Endometrium (tissue), 2 donors: ENCODE data around the gene RNF128.
A peak's percentile ranks its signal among the peaks of the same experiment; 100 is the strongest.
"Not testable (repeated sequence)": the region's sequence is repeated elsewhere in the genome, so short reads cannot be mapped to it uniquely, and the experiment has no call there.

Source experiments
- FAIRE-seq: peaks from 2 replicates; lab custom pipeline; 2012; peaks lifted over from hg19 to GRCh38; lab: Jason Lieb, UNC
- donor health status: control.
- donor health status: control.

The RNF128 gene

DNA sequence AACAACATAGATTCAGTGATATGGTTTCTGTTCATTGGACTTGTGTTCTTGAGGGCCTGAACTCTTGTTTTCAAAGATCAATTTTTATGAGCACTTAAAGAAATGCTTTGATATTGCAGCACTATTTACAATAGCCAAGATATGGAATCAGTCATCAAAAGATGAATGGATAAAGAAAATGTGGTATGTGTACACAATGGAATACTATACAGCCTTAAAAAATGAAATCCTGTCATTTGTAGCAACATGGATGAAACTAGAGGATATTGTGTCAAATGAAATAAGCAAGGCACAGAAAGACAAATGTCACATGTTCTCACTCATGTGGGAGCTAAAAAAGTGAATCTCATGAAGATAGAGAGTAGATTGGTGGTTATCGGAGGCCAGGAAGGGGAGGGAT lies 21.9 kb downstream of the RNF128 start:
- no peak for FAIRE-seq

- no peak for FAIRE-seq
Measured at GRCh38 chrX:106751407-106751806, 24.9 kb downstream of the RNF128 start.

DNA sequence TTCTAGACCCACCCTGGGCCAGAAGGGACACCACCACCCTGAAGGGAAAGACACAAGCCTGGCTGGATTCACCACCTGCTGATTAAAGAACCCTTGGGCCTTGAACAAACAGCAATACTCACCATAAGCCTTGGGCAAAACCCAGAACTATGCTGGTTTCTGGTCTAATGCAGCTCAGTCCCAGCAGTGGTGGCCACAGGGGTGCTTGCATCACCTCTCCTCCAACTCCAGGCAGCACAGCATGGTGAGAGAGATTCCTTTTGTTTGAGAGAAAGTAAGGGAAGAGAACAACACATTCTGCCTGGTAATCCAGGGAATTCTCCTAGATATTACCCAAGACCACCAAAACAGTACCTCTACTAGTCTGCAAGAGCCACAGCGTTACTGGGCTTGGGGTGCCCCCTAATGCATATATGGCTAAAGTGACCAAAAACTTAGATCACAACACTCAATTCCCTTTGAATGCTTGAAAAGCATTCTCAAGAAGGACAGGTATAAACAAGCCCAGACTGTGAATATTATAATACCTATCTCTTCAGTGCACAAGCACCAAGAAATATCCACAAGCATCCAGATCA lies 25.7 kb downstream of the RNF128 start:
- FAIRE-seq: no peak

GRCh38 chrX:106769288-106769687 lies 42.8 kb downstream of the RNF128 start:
- not testable (repeated sequence) for FAIRE-seq

- FAIRE-seq: no peak
Measured at GRCh38 chrX:106774981-106775380, 48.5 kb downstream of the RNF128 start.

DNA sequence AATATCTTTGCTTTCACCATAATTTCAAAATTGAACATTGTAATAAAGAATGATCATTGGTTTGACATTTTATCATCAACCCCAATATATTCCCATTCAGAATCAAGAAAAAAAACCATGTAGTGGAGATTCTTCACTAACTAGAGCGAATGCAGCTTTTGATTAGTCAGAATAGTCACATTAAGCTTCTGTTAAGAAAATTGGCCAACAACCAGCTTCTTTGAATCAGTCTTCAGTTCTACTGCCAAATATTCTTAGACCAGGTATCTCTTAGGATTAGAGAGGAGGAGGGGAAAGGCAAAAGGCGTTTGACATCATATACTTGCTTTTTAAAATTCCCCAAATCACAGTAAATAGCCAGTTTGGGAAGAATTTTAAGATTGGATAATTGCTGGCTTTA lies 53.8 kb downstream of the RNF128 start:
- no peak for FAIRE-seq

GRCh38 chrX:106780664-106781377 lies 54.3 kb downstream of the RNF128 start:
- FAIRE-seq: no peak

DNA sequence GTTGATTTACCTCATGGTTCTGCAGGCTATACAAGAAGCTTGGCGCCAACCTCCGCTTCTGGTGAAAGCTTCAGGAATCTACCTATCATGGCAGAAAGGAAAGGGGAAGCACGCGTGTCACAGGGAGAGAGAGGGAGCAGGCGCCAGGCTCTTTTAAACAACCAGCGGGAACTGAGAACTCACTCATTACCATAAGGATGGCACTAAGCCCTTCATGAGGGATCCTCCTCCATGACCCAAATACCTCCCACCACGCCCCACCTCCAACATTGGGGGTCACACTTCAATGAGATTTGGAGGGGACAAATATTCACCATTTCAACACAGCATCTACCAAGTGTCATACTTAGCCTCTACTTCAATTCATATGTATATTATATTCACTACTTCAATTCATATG lies 57.2 kb downstream of the RNF128 start:
- no peak for FAIRE-seq

GRCh38 chrX:106791495-106791894 lies 65.0 kb downstream of the RNF128 start:
- peak; percentile 18 for FAIRE-seq

DNA sequence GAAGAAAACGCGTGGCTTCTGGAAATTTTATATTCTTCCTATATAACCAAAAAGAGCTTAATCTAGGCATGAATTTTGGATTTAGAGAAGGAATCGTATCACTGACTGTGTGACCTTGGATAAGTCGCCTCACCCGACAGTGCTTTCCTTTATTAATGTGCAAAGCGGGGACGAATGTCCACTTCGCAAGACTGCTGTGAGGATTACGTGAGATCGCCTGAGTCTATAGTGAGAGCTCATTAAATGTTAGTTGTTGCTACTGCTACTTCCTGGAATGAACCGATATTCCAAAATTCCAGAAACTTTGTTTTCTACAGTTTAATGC lies 75.5 kb downstream of the RNF128 start:
- FAIRE-seq: no peak

GRCh38 chrX:106802388-106803275 lies 76.1 kb downstream of the RNF128 start, which contains the start of gene TBC1D8B:
TSS of gene TBC1D8B (plus strand) at chrX:106802673. CDS start at chrX:106802854, 181 bp downstream.
- FAIRE-seq: peak; percentile 86

GRCh38 chrX:106811131-106811910 lies 84.8 kb downstream of the RNF128 start:
- no peak for FAIRE-seq

DNA sequence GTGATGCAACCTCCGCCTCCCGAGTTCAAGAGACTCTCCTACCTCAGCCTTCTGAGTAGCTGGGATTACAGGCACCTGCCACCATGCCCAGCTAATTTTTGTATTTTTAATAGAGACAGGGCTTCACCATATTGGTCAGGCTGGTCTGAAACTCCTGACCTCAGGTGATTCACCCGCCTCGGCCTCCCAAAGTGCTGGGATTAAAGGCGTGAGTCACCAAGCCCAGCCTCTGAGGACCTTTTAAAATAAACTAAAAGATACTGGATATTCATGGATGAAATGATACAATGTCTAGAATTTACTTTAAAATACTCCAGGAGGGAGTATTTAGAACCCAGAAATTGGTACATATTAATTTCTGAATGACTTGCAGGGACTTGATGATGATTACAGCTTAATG lies 86.4 kb downstream of the RNF128 start:
- not testable (repeated sequence) for FAIRE-seq

GRCh38 chrX:106814093-106814492 lies 87.6 kb downstream of the RNF128 start:
- not testable (repeated sequence) for FAIRE-seq
